RWPE2 (cell line): ENCODE results near the gene C19orf44.

Experiments
- ATAC-seq: fragments of 200-7000 bp; cut with Tn5 transposase; 3 replicates; pipeline ENCODE4 v1.9.1; 2021; ENCODE audit warnings: low read depth
- DNase-seq: peaks from one replicate; pipeline ENCODE4 v3.0.0-alpha.2; 2020; ENCODE audit warnings: low spot score
- H3K27ac ChIP-seq: fragments of 450-650 bp; 2 replicates; pipeline ENCODE4 v1.5.1; 2017; ENCODE audit warnings: mild to moderate bottlenecking; ENCODE audit not compliant: poor library complexity, severe bottlenecking
- H3K27me3 ChIP-seq: fragments of 250-450 bp; sonication (Bioruptor Pico); 2 replicates; pipeline ENCODE4 v1.5.1; 2021; ENCODE audit warnings: mild to moderate bottlenecking, moderate library complexity; ENCODE audit not compliant: insufficient read depth, poor library complexity, severe bottlenecking
- H3K36me3 ChIP-seq: fragments of 250-450 bp; sonication (Bioruptor Pico); 2 replicates; pipeline ENCODE4 v1.5.1; 2020; ENCODE audit warnings: low read depth, mild to moderate bottlenecking, moderate library complexity
- H3K4me1 ChIP-seq: fragments of 250-450 bp; sonication (Bioruptor Pico); 2 replicates; pipeline ENCODE4 v1.5.1; 2021; ENCODE audit warnings: mild to moderate bottlenecking, moderate library complexity; ENCODE audit not compliant: insufficient read depth, poor library complexity, severe bottlenecking
- H3K4me3 ChIP-seq: fragments of 250-450 bp; sonication (Bioruptor Pico); 2 replicates; pipeline ENCODE4 v1.5.1; 2021; ENCODE audit warnings: mild to moderate bottlenecking, moderate library complexity; ENCODE audit not compliant: severe bottlenecking
- H3K9me3 ChIP-seq: fragments of 250-450 bp; sonication (Bioruptor Pico); 2 replicates; pipeline ENCODE4 v1.5.1; 2021; ENCODE audit warnings: mild to moderate bottlenecking, moderate library complexity; ENCODE audit not compliant: severe bottlenecking
- TF ChIP-seq, protein P1 (sequence below): fragments of 450-650 bp; IDR thresholded peaks from one replicate; pipeline ENCODE4 v1.5.1; 2017; ENCODE audit warnings: mild to moderate bottlenecking, moderate library complexity; ENCODE audit not compliant: poor library complexity, severe bottlenecking

Gene C19orf44

GRCh38 chr19:16458391-16459341 is 37.5 kb upstream of the C19orf44 start:
- no peaks in the 10 kb centered on the region for H3K9me3 ChIP-seq
- H3K4me1 ChIP-seq: peaks cover 21% of the 10 kb centered on the region
- peak overlapping the region; percentile 35 for H3K27ac ChIP-seq
- TF ChIP-seq, protein P1, sequence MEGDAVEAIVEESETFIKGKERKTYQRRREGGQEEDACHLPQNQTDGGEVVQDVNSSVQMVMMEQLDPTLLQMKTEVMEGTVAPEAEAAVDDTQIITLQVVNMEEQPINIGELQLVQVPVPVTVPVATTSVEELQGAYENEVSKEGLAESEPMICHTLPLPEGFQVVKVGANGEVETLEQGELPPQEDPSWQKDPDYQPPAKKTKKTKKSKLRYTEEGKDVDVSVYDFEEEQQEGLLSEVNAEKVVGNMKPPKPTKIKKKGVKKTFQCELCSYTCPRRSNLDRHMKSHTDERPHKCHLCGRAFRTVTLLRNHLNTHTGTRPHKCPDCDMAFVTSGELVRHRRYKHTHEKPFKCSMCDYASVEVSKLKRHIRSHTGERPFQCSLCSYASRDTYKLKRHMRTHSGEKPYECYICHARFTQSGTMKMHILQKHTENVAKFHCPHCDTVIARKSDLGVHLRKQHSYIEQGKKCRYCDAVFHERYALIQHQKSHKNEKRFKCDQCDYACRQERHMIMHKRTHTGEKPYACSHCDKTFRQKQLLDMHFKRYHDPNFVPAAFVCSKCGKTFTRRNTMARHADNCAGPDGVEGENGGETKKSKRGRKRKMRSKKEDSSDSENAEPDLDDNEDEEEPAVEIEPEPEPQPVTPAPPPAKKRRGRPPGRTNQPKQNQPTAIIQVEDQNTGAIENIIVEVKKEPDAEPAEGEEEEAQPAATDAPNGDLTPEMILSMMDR: no peak
- no peak for DNase-seq
- H3K27me3 ChIP-seq: no peaks in the 10 kb centered on the region
- no peak overlapping the region for H3K4me3 ChIP-seq
- H3K36me3 ChIP-seq: no peaks in the 10 kb centered on the region
- ATAC-seq: no peak

- DNase-seq (no peak), ATAC-seq (no peak)
- Histone ChIP-seq H3K4me1 (peaks cover 21% of the 10 kb centered on the region), H3K36me3 (no peaks in the 10 kb centered on the region), H3K9me3 (no peaks in the 10 kb centered on the region), H3K27me3 (no peaks in the 10 kb centered on the region), H3K27ac (no peak overlapping the region), H3K4me3 (no peak overlapping the region)
- TF ChIP-seq, protein P1: no peak
Observed at GRCh38 chr19:16459680-16460079, 36.5 kb upstream of the C19orf44 start.

DNA sequence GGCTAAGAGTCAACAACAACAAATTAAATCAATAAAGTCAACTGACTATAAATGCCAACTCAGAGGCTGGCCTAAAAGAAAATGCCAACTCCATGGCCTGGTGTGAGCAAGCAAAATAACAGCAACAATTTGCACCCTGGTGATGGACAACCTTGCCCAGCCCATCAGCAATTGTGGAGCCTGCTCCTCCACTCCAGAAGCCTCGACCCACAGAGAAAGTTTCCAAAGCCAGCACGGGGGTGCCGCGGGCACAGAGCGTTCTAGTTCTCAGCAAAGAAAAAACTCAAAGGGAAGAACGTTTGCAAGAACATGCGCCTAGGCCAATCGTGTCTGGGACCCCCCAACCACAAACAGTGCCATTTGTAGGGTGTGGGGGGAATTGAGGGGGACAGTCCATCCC is 35.7 kb upstream of the C19orf44 start:
- TF ChIP-seq, protein P1: no peak
- Histone ChIP-seq H3K27ac (no peak overlapping the region), H3K27me3 (no peaks in the 10 kb centered on the region), H3K4me1 (peaks cover 21% of the 10 kb centered on the region), H3K36me3 (no peaks in the 10 kb centered on the region), H3K9me3 (no peaks in the 10 kb centered on the region), H3K4me3 (no peak overlapping the region)
- ATAC-seq: no peak
- no peak for DNase-seq

DNA sequence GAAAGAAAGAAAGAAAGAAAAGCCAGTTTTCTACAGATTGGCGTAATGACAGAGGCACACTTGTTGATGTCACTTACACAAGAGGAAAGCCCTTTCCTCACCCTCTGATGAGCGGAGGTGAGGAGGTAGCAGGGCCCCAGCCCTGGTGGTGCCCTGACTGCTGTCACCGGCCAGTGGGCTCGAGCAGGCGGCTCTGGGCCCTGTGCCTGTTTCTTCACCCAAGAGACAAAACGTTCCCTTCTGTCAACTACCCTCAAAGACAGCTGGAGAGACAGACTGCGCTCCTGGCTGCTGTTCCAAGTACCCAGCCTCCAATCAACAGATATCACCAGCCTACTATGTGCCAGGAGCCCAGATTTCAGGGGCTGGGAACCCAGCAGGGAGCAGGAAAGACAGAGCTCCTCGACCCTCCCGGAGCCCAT is 34.6 kb upstream of the C19orf44 start:
- no peaks in the 10 kb centered on the region for H3K9me3 ChIP-seq
- TF ChIP-seq, protein P1: no peak
- no peak overlapping the region for H3K4me3 ChIP-seq
- no peaks in the 10 kb centered on the region for H3K27me3 ChIP-seq
- ATAC-seq: no peak
- no peak overlapping the region for H3K27ac ChIP-seq
- peaks cover 19% of the 10 kb centered on the region for H3K4me1 ChIP-seq
- no peaks in the 10 kb centered on the region for H3K36me3 ChIP-seq
- DNase-seq: no peak

DNA sequence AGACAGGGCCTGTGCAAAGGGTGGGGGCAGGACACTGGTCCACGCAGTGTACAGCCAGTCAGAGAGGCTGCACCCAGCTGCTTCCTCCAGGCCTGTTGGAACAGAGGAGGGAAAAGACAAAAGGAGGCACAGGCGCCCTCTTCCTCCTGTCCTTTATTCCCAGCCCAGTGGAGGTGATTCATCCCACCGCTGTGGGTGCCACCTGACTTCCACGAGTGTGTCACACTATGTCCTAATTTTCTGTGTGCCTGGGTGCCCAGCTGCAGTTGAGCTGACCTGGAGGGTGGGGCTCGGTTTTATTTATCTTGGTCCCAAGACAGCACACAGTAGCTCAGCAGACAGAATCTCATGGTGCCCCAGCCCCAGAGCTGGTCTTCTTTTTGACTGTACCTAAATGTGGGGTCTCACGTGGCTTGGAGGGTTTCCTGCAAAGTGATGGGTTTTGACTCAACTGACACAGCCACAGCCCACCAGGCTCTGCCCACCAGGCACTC is 33.4 kb upstream of the C19orf44 start:
- no peak overlapping the region for H3K27ac ChIP-seq
- no peak for DNase-seq

More for the DNA sequence above, 33.4 kb upstream of the C19orf44 start:
- Histone ChIP-seq H3K4me1 (peaks cover 9% of the 10 kb centered on the region), H3K36me3 (no peaks in the 10 kb centered on the region), H3K9me3 (no peaks in the 10 kb centered on the region), H3K4me3 (no peak overlapping the region), H3K27me3 (no peaks in the 10 kb centered on the region)
- ATAC-seq: peak; percentile 64
- TF ChIP-seq, protein P1: no peak
